IPS DF 19.7 (cell line): ENCODE data around the gene LTB4R.

Experiments
- DNase-seq: peaks from one replicate; pipeline ENCODE4 v3.0.0-alpha.2; 2013; ENCODE audit warnings: low read depth, low spot score

The LTB4R gene, protein sequence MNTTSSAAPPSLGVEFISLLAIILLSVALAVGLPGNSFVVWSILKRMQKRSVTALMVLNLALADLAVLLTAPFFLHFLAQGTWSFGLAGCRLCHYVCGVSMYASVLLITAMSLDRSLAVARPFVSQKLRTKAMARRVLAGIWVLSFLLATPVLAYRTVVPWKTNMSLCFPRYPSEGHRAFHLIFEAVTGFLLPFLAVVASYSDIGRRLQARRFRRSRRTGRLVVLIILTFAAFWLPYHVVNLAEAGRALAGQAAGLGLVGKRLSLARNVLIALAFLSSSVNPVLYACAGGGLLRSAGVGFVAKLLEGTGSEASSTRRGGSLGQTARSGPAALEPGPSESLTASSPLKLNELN

DNA sequence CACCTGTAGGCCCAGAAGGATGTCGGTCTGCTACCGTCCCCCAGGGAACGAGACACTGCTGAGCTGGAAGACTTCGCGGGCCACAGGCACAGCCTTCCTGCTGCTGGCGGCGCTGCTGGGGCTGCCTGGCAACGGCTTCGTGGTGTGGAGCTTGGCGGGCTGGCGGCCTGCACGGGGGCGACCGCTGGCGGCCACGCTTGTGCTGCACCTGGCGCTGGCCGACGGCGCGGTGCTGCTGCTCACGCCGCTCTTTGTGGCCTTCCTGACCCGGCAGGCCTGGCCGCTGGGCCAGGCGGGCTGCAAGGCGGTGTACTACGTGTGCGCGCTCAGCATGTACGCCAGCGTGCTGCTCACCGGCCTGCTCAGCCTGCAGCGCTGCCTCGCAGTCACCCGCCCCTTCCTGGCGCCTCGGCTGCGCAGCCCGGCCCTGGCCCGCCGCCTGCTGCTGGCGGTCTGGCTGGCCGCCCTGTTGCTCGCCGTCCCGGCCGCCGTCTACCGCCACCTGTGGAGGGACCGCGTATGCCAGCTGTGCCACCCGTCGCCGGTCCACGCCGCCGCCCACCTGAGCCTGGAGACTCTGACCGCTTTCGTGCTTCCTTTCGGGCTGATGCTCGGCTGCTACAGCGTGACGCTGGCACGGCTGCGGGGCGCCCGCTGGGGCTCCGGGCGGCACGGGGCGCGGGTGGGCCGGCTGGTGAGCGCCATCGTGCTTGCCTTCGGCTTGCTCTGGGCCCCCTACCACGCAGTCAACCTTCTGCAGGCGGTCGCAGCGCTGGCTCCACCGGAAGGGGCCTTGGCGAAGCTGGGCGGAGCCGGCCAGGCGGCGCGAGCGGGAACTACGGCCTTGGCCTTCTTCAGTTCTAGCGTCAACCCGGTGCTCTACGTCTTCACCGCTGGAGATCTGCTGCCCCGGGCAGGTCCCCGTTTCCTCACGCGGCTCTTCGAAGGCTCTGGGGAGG lies at the start of gene LTB4R:
Gene LTB4R, plus strand, starts transcription at position 857 of the 959 bp plus-strand sequence. CDS start 4,150 bp downstream, outside the sequence.
- DNase-seq, result no peak

DNA sequence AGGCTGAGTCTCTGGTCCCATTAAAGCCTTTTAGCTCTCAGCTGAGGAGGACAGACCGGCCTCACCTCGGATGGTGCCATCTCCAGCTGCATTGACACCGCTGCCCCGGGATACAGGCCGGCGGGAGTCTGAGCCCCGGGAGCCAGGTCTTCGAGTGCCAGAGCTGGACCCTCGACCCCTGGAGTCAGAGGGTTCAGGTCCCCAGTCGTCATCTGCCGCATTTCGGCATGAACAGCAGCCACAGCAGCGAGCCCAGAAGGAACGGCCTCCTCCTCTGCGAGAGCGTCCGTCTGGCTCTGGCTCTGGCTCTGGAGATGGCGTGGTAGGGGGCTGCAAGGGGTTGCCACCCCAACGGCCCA lies 49.4 kb upstream of the LTB4R start:
- DNase-seq, result no peak

DNA sequence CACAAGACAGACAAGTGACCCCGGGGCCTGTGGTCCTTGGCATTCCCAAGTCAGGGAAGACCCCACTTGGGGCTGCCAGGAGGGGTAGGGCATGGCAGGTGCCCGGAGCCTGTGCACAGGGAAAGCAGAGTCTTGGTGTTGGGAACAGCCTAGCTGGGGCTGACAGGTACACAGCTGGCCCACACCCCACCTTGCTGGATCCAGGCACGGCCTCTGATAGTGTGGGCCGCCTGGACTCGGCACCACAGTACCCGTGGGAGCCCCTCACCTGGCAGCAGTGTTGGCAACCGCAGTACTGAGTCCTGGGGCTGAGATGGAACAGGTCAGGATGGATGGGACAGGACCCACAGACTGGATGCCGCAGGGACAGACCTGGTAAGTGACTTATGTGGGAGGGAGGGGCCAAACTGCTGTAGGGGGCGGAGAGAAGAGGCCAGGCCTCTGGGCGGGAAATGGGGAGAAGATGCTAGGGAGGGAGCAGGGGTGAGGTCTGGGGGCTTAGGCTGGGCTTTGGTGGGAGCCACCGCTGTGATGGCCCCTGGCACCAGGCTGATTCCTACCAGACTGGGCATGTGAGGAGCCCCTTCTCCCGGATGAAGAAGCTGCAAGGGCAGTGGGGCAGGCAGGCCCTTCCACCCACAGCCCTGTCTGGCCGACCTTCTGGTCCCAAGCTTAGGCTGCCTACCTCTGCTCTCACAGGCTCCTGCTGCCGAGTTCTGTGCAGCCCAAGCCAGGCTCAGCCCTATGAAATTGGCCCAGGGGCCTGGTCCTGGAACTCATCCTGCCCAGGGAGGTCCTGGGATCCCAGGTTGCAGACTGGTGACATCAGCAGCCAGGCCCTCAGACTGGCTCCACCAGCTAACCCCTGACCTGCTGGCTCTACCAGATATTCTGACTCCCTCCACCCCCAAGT lies 48.2 kb upstream of the LTB4R start, which contains the start of gene TGM1:
Gene TGM1, minus strand, starts transcription at position 357 of the 913 bp plus-strand sequence. CDS start 825 bp downstream, outside the sequence.
- DNase-seq, result no peak

DNA sequence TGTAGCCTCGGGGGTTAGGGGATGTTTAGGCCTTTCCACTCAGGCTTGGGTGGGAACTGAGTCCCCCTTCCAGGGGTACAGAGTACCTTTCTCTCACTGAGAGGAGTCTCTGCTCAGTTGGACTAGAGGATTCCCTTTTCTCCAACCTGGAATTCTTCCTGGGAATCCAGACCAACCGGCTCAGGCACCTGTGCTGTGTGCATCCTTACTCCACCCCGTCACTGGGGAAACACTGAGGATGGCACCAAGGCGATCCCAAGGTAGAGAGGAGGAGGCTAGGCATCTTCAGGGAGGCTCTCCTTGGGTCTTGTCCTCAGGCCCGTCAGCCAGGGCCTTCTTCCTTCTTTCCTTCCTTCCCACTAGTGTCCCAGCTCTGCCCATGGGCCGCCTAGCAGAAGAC lies 47.5 kb upstream of the LTB4R start:
- DNase-seq, result no peak

DNA sequence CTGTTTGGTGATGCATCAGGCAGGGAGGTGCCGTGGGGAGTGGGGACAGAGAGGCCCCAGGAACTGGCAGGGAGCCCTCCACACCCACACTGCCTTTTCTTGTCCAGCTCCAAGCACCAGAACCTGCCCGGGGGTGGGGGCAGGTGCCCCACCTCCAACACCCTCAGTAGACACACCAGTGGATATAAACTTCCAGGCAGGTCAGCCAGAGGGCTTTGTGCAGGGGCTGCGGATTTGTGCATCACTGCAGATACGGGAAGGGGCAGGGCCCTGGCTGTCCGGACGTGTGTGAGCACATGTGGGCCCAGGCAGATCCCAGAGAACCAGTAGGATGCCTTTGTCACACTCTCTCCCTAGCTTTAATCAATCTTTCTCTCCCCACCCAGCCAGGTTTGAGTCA lies 47.0 kb upstream of the LTB4R start:
- DNase-seq, result no peak

DNA sequence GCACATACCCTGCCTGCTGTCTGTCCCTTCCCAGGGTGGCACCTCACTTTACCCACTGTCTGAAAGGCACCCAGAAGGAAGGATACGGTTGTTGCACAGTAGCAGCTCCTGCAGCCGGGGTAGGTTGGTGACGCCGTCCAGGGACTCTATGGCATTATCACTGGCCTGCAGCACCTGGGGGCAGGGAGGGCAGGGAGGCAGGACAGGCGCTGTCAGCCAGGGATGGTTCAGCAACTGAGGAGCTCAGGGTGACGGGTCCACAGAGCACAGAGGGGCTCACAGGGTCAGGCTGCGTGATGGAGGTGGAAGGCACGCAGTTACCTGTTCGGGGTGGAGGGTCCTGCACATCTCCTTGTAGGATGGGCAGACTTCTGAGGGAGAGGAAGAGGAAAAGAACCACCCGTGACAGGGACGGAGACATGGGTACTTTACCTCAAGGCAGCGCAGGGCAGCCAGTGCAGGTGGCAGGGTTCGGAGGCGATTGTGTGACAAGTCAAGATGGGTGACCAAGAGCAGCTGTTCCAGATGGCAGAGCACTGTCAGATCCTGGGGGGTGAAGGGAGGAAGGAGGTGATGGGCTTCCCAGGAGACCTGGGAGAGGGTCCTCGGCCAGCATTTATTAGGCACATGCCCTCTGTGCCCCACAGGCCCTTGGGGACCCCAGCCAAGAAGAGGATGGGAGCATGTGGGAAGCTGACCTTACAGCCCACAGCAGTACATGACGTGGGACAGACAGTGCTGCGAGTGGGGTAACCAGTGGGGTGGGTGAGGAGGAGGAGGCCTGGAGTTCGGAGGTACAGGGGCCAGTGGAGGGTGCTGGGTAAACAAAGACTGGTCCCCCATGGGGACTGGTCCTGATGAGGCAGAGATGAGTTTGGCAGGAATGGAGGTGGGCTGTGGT lies 44.7 kb upstream of the LTB4R start:
- no peak for DNase-seq

DNA sequence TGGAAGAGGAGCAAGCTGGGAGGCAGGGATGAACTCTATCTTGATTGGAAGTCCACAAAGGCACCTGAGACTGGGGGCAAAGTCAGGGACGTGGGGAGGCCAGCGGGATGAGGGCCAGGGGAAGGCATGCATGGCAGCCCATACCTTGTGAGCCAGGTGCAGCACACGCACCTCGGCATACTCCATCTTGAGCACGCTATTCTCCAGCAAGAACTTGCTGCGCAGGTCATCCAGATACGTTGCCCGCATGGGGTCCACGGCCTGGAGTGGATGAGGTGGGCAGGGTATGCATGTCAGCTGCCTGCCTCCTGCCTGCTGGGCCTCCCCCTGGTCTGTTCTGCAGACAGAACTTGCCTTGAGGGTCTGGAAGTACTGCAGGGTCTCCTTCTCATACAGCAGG lies 43.8 kb upstream of the LTB4R start:
- no peak for DNase-seq

DNA sequence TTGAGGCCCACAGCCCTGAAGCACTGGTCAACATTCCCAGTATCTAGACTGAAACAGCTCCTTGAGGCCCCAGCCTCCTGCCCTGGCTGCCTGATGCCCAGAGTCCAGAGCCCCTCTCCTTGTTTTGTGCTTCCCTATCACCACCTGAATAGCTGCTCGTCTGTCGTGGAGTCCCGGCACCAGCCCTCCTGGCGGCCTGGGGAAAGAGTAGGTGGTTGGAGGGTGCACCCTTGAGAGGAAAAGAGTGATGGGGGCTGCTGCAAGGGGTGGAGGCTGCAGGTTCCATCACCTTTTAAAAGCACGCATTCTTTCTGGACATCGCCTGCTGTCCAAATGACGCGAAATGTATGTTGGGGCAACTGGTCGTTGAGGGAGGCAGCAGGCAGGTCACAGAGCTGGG lies 43.1 kb upstream of the LTB4R start:
- no peak for DNase-seq

DNA sequence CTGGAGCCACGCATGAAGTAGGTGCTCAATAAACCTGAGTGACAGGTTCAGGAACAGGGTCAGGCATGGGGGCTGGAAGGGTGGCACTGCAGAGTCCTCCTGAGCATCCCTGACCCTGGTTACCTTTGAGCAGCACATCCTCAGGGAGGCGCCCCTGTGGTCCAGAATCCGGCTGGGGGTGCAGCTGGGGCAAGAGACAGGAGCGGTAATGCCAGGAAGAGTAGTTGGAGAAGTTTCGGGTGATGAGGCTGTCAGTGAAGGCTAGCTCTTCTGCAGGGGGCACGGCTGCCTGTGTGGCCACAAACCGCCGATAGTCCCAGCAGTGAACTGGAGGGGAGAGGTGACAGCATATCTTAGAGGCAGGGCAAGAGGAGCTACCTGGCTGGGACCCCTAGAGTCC lies 41.9 kb upstream of the LTB4R start:
- DNase-seq, result no peak

DNA sequence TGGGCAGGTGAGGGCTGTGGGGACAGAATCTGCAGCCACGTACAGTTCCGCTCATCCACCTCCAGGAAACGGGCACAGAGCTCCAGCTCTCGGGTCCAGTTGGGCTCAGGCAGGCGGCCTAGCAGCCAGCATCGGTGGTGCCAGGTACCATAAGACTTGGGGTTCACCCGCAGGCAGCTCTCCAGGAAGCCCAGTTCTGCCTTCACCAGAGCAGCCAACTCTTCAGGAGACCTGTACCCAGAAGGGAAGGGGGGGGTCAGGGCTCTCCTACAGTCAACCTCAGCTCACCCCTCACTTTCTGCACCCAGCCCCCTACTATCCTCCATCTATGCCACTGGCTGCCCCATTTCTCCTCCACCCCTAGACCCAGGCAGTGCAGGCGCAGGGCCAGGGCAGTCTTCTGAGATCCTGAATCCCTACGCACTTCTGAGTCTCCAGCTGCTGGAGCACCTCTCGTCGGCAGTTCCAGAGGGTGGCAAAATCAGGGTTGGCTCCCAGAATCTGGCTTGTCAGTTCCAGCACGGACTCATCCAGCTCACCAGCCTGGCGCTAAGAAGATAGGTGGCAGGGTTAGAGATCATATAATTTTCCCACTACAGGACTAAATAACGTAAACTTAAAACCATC lies 41.3 kb upstream of the LTB4R start:
- no peak for DNase-seq

DNA sequence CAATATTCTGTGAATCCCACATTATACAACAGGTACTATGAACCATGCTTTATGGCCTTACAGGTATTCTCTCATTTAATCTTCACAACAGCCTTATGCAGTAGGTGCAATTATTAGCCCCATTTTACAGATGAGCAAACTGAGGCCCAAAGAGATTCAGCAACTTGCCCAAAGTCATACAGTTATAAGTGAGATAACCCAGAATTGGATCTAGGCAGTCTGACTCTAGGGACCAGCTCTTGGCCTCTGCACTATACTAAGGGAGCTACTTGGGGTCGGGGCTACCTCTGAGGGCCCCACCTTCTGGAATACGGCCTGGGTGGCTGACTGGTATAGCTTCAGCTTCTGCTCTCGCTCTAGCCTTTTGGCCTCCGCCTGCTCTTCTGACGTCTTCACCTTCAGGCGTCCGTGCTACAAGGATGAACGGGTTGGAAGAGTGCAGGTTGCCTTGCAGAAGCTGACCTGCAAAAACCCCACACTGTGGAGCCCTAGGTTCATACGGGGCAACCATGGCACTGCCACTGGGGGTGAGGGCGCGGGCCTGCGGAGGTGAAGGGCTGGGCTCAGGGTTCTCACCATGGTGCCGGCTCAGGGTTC lies 40.7 kb upstream of the LTB4R start:
- no peak for DNase-seq

DNA sequence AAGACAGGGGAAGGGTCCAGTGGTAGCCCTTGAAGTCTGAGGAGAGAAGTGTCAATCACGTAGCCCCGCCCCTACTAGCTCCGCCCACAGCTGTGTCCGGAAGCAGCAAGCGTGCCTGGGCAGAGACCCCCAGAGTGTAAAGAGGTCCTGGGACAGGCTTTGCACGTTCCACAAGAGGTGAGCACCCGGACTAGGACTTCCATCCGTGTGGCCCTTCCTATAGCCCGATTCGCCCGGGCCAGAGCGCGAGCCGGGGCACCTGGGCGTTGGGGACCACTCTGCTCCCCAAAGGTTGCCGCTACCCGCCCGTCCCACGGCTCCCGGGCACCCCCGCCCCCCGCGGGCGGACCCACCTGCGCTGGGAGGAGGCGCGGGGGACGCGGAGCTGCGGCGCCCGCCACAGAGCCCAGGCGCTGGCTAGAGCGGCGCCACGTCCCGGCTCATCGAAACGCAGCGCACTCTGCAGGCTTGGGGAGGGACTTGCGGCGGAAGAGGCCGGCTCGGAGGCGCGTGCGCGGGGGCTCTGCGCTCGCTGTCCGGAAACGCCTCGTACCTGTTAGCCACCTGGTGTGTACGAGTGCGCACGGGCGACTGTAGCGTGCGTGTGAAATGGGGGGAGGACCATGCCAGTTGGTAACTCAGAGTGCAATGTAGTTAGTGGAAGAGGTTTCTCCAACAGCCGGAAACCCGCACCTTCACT lies 40.0 kb upstream of the LTB4R start, which contains the start of gene RABGGTA:
Gene RABGGTA, minus strand, starts transcription at position 464 of the 700 bp plus-strand sequence. CDS start 482 bp downstream, outside the sequence.
- DNase-seq, result peak; percentile 71

DNA sequence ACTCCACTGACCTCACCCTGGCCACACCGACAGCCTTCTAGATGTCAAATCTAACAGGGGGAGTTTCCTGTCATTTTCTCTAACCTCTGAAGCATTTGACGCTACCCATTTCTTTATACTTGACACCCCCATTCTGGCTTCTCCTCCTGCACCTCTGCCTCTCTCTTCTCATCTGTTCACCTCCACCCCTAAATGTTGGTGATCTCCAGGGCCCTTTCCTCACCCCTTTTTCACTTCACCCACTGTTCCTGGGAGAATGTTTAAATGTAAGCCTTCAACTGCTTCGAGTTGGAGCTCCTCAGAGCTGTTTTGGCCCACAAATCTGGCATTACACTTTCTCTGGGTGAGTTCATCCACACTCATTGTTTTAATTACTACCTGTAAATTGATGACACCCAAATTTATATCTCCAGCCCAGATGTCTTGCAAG lies 39.5 kb upstream of the LTB4R start:
- DNase-seq, result no peak

DNA sequence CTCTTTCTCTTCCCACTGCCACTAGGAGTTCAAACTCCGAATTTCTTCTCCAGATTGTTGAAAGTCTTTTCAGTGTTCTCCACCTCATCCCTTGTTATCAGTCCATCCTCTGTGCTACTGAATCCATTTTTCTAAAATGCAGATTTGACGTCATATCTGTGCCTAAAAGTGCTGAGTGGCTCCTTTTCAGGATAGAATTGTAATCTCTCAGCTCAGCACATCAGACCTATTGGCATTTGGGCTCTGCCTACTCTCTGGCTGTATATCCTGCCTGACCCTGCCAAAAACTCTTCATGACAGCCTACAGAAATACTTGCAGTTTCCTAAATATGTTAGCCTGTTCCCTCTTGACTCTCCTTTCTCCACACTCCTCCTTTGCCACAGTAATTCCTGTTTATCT lies 38.8 kb upstream of the LTB4R start:
- no peak for DNase-seq

DNA sequence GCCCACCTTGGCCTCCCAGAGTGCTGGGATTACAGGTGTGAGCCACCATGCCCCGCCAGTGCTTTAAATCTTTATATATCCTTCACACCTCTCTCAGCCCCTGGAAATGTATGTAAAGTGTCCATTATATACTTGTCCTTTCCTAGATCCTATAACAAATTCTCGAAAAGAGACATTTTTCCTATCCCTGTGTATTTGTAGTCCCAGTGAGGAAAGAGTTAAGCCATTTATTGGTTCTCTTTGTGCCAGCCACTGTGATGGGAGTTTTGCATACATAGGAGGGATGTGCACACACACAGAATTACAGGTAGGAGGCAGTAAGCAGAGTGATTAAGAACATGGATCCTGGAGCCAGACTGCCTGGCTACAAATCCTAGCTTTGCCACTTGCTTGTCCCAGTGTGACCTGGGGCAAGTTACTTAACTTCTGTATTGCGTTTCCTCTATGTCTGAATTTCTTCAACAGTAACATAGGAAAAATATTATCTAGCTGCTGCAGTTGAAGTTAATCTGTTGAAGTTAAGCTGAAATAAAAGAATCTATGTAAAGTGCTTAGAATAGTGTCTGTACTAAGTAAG lies 37.8 kb upstream of the LTB4R start:
- DNase-seq, result no peak

DNA sequence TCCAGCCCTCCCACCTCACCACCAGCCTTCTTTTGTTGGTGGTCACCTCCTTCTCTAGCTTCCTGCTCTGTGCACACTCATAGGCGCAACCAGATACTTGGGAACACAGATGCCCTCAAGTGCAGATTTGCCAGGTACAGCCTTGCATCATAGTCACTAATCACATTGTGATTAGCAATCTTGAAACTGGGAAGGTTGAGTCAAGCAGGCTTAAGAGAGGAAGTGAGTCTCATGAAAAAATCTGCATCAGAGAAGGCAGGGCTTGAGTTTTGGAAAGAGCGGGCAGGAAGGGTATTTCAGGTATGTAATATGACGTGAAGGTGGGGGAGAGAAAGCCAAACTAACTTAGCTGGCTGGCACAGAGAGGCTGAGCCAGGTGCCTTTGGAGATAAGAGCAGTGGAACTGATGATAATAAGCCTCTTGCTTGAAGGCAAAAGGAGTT lies 37.2 kb upstream of the LTB4R start:
- DNase-seq, result no peak

DNA sequence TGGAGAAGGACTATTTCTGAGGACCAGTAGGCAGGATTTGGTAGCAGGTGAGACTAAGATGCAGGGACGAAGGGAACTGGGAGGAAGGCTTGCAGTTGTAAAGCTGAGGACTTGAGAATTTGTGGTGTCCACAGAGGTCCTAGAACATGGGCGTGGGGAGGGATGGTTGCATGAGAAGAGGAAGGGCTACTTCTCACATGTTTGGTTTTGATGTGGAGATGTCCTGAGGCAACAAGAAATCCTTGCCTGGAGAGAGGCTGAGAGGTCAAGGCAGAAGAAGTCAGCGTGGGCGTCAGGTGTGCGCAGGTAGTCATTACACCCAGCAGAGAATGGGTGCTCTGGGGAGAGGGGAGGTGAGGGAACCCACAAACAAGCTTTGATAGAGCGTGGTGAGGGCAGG lies 34.2 kb upstream of the LTB4R start:
- no peak for DNase-seq

DNA sequence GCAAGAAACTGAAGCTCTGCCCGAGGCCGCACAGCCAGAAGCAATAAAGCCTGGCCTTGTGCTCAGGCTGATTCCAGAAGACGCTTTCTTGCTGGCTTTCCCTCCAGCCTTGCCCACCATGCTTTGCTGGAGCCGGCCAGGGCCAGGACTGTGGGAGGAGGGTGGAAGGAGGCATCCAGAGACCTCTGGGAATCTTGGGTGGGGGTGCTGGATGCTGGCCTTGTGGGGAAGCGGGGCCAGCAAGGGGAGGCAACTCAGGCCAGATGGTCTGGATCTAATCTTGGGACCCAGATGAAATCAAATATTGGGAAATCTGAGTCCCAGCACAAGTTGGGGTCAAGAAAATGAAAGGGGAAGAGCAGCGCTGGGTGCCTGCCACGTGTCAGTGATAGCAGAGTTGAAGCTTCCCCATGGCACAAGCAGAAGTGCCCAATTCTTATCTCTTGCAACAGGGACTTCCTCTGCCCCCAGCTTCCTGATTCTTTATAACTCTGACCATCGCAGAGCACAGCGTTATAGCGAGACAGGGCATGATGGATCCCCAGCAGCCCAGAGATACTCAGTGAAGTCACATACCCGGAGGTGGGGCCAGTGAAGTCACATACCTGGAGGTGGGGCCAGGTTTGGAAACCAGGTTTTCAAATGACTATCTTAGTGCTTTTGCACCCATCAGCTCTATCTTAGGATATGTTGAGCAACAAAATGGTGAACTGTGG lies 33.5 kb upstream of the LTB4R start:
- no peak for DNase-seq
